Colonic mucosa (tissue), 4 donors: Measurements from ENCODE around the gene GNA12. TPM values are rescaled to one million over a fixed set of nuclear protein-coding genes. Genes with fewer than 3 reads are reported as not detected.

Source experiments
- DNase-seq: peaks from one replicate; pipeline ENCODE4 v3.0.0-alpha.2; 2020
- H3K27ac ChIP-seq: fragments of 200-600 bp; one replicate; pipeline ENCODE4 v1.8.0; 2021
- H3K27me3 ChIP-seq: fragments of 200-600 bp; one replicate; pipeline ENCODE4 v1.8.0; 2021
- H3K36me3 ChIP-seq: fragments of 200-600 bp; one replicate; pipeline ENCODE4 v1.8.0; 2021
- H3K4me1 ChIP-seq: fragments of 200-600 bp; one replicate; pipeline ENCODE4 v1.8.0; 2021; ENCODE audit warnings: mild to moderate bottlenecking
- H3K4me3 ChIP-seq: fragments of 200-600 bp; one replicate; pipeline ENCODE4 v1.8.0; 2021
- H3K9ac ChIP-seq, 2 donors: one replicate each; pipeline ENCODE4 v1.7.0; 2013; ENCODE audit warnings: control low read depth in 2 of 2, low read depth in 2 of 2, low read length in 2 of 2
- H3K9me3 ChIP-seq: fragments of 200-600 bp; one replicate; pipeline ENCODE4 v1.8.0; 2021
- CTCF ChIP-seq: fragments of 200-600 bp; IDR thresholded peaks from one replicate; pipeline ENCODE4 v1.8.0; 2022; ENCODE audit warnings: antibody characterized with exemption, mild to moderate bottlenecking
- intact Hi-C: fragments of 100-400 bp; cut with DNase I; formaldehyde crosslinking; loops from one replicate; pipeline ENCODE4 v1.14.1; 2022
- total RNA-seq, 2 donors: library from RNA; stranded (reverse); fragmentation: NEBNext Ultra II Directional in 1 of 2; extraction: Animal tissue kit (Norgen Biotek cat#: 25700) in 1 of 2; gene quantifications; one replicate each; pipeline ENCODE4 v1.2.1, GENCODE V29; 2021
- donor health status: healthy.
- donor health status: DM: no; HTN: no; CAD: no.
- donor health status: DM: no; HTN: no; CAD: no.

Gene GNA12
- total RNA-seq, 2 donors from 2014 or later = 19.7 to 24.8 TPM

GRCh38 chr7:2786607-2787116 lies 57.4 kb downstream of the GNA12 start:
- H3K36me3 ChIP-seq = no peaks in the 10 kb centered on the region
- intact Hi-C loops = no loop called here

GRCh38 chr7:2785071-2785500 lies 59.0 kb downstream of the GNA12 start:
- no peaks in the 10 kb centered on the region for H3K4me1 ChIP-seq
- no peaks in the 10 kb centered on the region for H3K9me3 ChIP-seq
- no peaks in the 10 kb centered on the region for H3K36me3 ChIP-seq
- intact Hi-C loops = no loop called here
- no peak overlapping the region for H3K27ac ChIP-seq
- no peak for DNase-seq
- H3K9ac ChIP-seq = no peak overlapping the region
- H3K4me3 ChIP-seq = no peak overlapping the region
- H3K27me3 ChIP-seq = no peaks in the 10 kb centered on the region
- no peak for TF ChIP-seq CTCF

More at GRCh38 chr7:2786607-2787116, 57.4 kb downstream of the GNA12 start:
- no peaks in the 10 kb centered on the region for H3K27me3 ChIP-seq
- no peak overlapping the region for H3K27ac ChIP-seq
- DNase-seq = no peak
- H3K4me3 ChIP-seq = no peak overlapping the region
- no peaks in the 10 kb centered on the region for H3K9me3 ChIP-seq
- no peak for TF ChIP-seq CTCF
- no peaks in the 10 kb centered on the region for H3K4me1 ChIP-seq
- H3K9ac ChIP-seq = no peak overlapping the region

GRCh38 chr7:2782565-2782964 lies 61.5 kb downstream of the GNA12 start:
- intact Hi-C loops = no loop called here
- no peak for DNase-seq
- Histone ChIP-seq H3K27me3 (no peaks in the 10 kb centered on the region), H3K27ac (no peak overlapping the region), H3K9me3 (no peaks in the 10 kb centered on the region), H3K4me1 (no peaks in the 10 kb centered on the region), H3K36me3 (no peaks in the 10 kb centered on the region), H3K4me3 (no peak overlapping the region), H3K9ac (no peak overlapping the region)
- TF ChIP-seq CTCF = no peak

GRCh38 chr7:2782121-2782520 lies 62.0 kb downstream of the GNA12 start:
- no peak for TF ChIP-seq CTCF
- Histone ChIP-seq H3K4me3 (no peak overlapping the region), H3K9me3 (no peaks in the 10 kb centered on the region), H3K27ac (no peak overlapping the region), H3K27me3 (no peaks in the 10 kb centered on the region), H3K36me3 (no peaks in the 10 kb centered on the region), H3K4me1 (no peaks in the 10 kb centered on the region), H3K9ac (no peak overlapping the region)
- intact Hi-C loops = no loop called here
- DNase-seq = no peak

- Histone ChIP-seq H3K27me3 (no peaks in the 10 kb centered on the region), H3K4me3 (no peak overlapping the region), H3K27ac (no peak overlapping the region), H3K4me1 (no peaks in the 10 kb centered on the region), H3K9ac (no peak overlapping the region), H3K9me3 (no peaks in the 10 kb centered on the region), H3K36me3 (no peaks in the 10 kb centered on the region)
- intact Hi-C loops = no loop called here
- no peak for TF ChIP-seq CTCF
- no peak for DNase-seq
These were observed 62.5 kb downstream of the GNA12 start for GRCh38 chr7:2781636-2782035.
